ENCODE results near the gene SEMA5B. TPM values are rescaled to one million over a fixed set of nuclear protein-coding genes. Genes with fewer than 3 reads are reported as not detected.

SEMA5B gene
- total and polyA plus RNA-seq, 7 experiments from 2014 or later: 0.19 to 0.51 (median 0.24) TPM; not detected in 4

GRCh38 chr3:122993124-122993978 is 34.2 kb downstream of the SEMA5B start:
- Histone ChIP-seq H3K27me3 (ENCODE audit: control insufficient read depth in 2 of 2, insufficient read depth in 2 of 2, low read length in 2 of 2) (peaks cover 0 to 3% of the 10 kb centered on the region in 2 donors), H3K9me3 (ENCODE audit: control insufficient read depth in 2 of 3, low read length in 3 of 3) (no peaks in the 10 kb centered on the region), H3K4me3 (ENCODE audit: low read length) (no peak overlapping the region), H3K36me3 (ENCODE audit: control insufficient read depth in 2 of 3, insufficient read depth in 3 of 3, low read length in 3 of 3) (no peaks in the 10 kb centered on the region), H3K4me1 (ENCODE audit: control insufficient read depth in 2 of 2, insufficient read depth in 2 of 2, low read length in 2 of 2) (no peaks in the 10 kb centered on the region), H3K27ac (ENCODE audit: low read depth, low read length) (no peak overlapping the region)
- H3K36me3 Mint-ChIP-seq: no peaks in the 10 kb centered on the region
- intact Hi-C loops (cut with micrococcal nuclease): no loop called here
- H3K4me1 Mint-ChIP-seq: no peaks in the 10 kb centered on the region
- H3K27ac Mint-ChIP-seq: peak overlapping the region in 1 of 9 donors; percentile 67
- POLR2A ChIA-PET: no interaction called here
- ATAC-seq: no peak
- no peak overlapping the region for H3K4me3 Mint-ChIP-seq
- no peaks in the 10 kb centered on the region for H3K9me3 Mint-ChIP-seq
- CTCF ChIA-PET: no interaction called here
- no peak for DNase-seq
- H3K27me3 Mint-ChIP-seq: peaks cover 0 to 41% (median 25%) of the 10 kb centered on the region in 5 donors

- Mint-ChIP-seq H3K27me3 (peaks cover 6 to 48% (median 31%) of the 10 kb centered on the region in 5 donors), H3K9me3 (no peaks in the 10 kb centered on the region), H3K4me1 (no peaks in the 10 kb centered on the region), H3K36me3 (no peaks in the 10 kb centered on the region), H3K4me3 (no peak overlapping the region), H3K27ac (no peak overlapping the region)
- Histone ChIP-seq H3K9me3 (ENCODE audit: control insufficient read depth in 2 of 3, low read length in 3 of 3) (no peaks in the 10 kb centered on the region), H3K27ac (ENCODE audit: low read depth, low read length) (no peak overlapping the region), H3K36me3 (ENCODE audit: control insufficient read depth in 2 of 3, insufficient read depth in 3 of 3, low read length in 3 of 3) (no peaks in the 10 kb centered on the region), H3K4me1 (ENCODE audit: control insufficient read depth in 2 of 2, insufficient read depth in 2 of 2, low read length in 2 of 2) (no peaks in the 10 kb centered on the region), H3K27me3 (ENCODE audit: control insufficient read depth in 2 of 2, insufficient read depth in 2 of 2, low read length in 2 of 2) (peaks cover 0 to 3% of the 10 kb centered on the region in 2 donors), H3K4me3 (ENCODE audit: low read length) (no peak overlapping the region)
- intact Hi-C loops (cut with micrococcal nuclease): no loop called here
- ChIA-PET POLR2A (no interaction called here), CTCF (no interaction called here)
- ATAC-seq (no peak), DNase-seq (no peak)
Measured at GRCh38 chr3:122992676-122993075, 34.9 kb downstream of the SEMA5B start.

GRCh38 chr3:122992133-122992532 is 35.4 kb downstream of the SEMA5B start:
- Mint-ChIP-seq H3K4me1 (no peaks in the 10 kb centered on the region), H3K4me3 (no peak overlapping the region), H3K27me3 (peaks cover 6 to 54% (median 34%) of the 10 kb centered on the region in 5 donors), H3K27ac (no peak overlapping the region), H3K9me3 (no peaks in the 10 kb centered on the region), H3K36me3 (no peaks in the 10 kb centered on the region)
- Histone ChIP-seq H3K36me3 (ENCODE audit: control insufficient read depth in 2 of 3, insufficient read depth in 3 of 3, low read length in 3 of 3) (no peaks in the 10 kb centered on the region), H3K9me3 (ENCODE audit: control insufficient read depth in 2 of 3, low read length in 3 of 3) (no peaks in the 10 kb centered on the region), H3K4me3 (ENCODE audit: low read length) (no peak overlapping the region), H3K27ac (ENCODE audit: low read depth, low read length) (no peak overlapping the region), H3K4me1 (ENCODE audit: control insufficient read depth in 2 of 2, insufficient read depth in 2 of 2, low read length in 2 of 2) (no peaks in the 10 kb centered on the region), H3K27me3 (ENCODE audit: control insufficient read depth in 2 of 2, insufficient read depth in 2 of 2, low read length in 2 of 2) (peaks cover 0 to 3% of the 10 kb centered on the region in 2 donors)
- ATAC-seq: no peak
- CTCF ChIA-PET: no interaction called here
- no peak for DNase-seq
- POLR2A ChIA-PET: no interaction called here
- intact Hi-C loops (cut with micrococcal nuclease): no loop called here

GRCh38 chr3:122991236-122991985 is 36.2 kb downstream of the SEMA5B start:
- Histone ChIP-seq H3K9me3 (ENCODE audit: control insufficient read depth in 2 of 3, low read length in 3 of 3) (no peaks in the 10 kb centered on the region), H3K4me1 (ENCODE audit: control insufficient read depth in 2 of 2, insufficient read depth in 2 of 2, low read length in 2 of 2) (no peaks in the 10 kb centered on the region), H3K4me3 (ENCODE audit: low read length) (no peak overlapping the region), H3K27ac (ENCODE audit: low read depth, low read length) (no peak overlapping the region), H3K36me3 (ENCODE audit: control insufficient read depth in 2 of 3, insufficient read depth in 3 of 3, low read length in 3 of 3) (no peaks in the 10 kb centered on the region), H3K27me3 (ENCODE audit: control insufficient read depth in 2 of 2, insufficient read depth in 2 of 2, low read length in 2 of 2) (peaks cover 0 to 3% of the 10 kb centered on the region in 2 donors)
- ATAC-seq (no peak), DNase-seq (no peak)
- ChIA-PET CTCF (no interaction called here), POLR2A (no interaction called here)
- Mint-ChIP-seq H3K27ac (no peak overlapping the region), H3K36me3 (no peaks in the 10 kb centered on the region), H3K4me1 (no peaks in the 10 kb centered on the region), H3K4me3 (no peak overlapping the region), H3K27me3 (peaks cover 7 to 59% (median 39%) of the 10 kb centered on the region in 5 donors), H3K9me3 (no peaks in the 10 kb centered on the region)
- intact Hi-C loops (cut with micrococcal nuclease): no loop called here

GRCh38 chr3:122989856-122990575 is 37.5 kb downstream of the SEMA5B start:
- Mint-ChIP-seq H3K4me1 (no peaks in the 10 kb centered on the region), H3K27me3 (peaks cover 14 to 59% (median 45%) of the 10 kb centered on the region in 5 donors)

GRCh38 chr3:122988508-122988907 is 39.1 kb downstream of the SEMA5B start:
- intact Hi-C loops (cut with micrococcal nuclease): no loop called here
- Histone ChIP-seq H3K27me3 (ENCODE audit: control insufficient read depth in 2 of 2, insufficient read depth in 2 of 2, low read length in 2 of 2) (peaks cover 0 to 3% of the 10 kb centered on the region in 2 donors), H3K36me3 (ENCODE audit: control insufficient read depth in 2 of 3, insufficient read depth in 3 of 3, low read length in 3 of 3) (no peaks in the 10 kb centered on the region), H3K4me3 (ENCODE audit: low read length) (no peak overlapping the region), H3K4me1 (ENCODE audit: control insufficient read depth in 2 of 2, insufficient read depth in 2 of 2, low read length in 2 of 2) (no peaks in the 10 kb centered on the region), H3K9me3 (ENCODE audit: control insufficient read depth in 2 of 3, low read length in 3 of 3) (no peaks in the 10 kb centered on the region), H3K27ac (ENCODE audit: low read depth, low read length) (no peak overlapping the region)
- ATAC-seq (no peak), DNase-seq (no peak)
- Mint-ChIP-seq H3K27ac (peak overlapping the region in 1 of 9 donors; percentile 64), H3K4me3 (no peak overlapping the region), H3K4me1 (no peaks in the 10 kb centered on the region), H3K36me3 (no peaks in the 10 kb centered on the region), H3K27me3 (peaks cover 16 to 51% (median 33%) of the 10 kb centered on the region in 5 donors), H3K9me3 (no peaks in the 10 kb centered on the region)
- POLR2A ChIA-PET: no interaction called here
- CTCF ChIA-PET: no interaction called here

More at GRCh38 chr3:122989856-122990575, 37.5 kb downstream of the SEMA5B start:
- no peaks in the 10 kb centered on the region for H3K36me3 Mint-ChIP-seq
- no peaks in the 10 kb centered on the region for H3K9me3 Mint-ChIP-seq
- intact Hi-C loops (cut with micrococcal nuclease): no loop called here
- H3K4me3 Mint-ChIP-seq: no peak overlapping the region
- no peaks in the 10 kb centered on the region for H3K36me3 ChIP-seq (ENCODE audit: control insufficient read depth in 2 of 3, insufficient read depth in 3 of 3, low read length in 3 of 3)
- DNase-seq (no peak), ATAC-seq (no peak)
- CTCF ChIA-PET: no interaction called here
- H3K27ac Mint-ChIP-seq: no peak overlapping the region
- no peak overlapping the region for H3K27ac ChIP-seq (ENCODE audit: low read depth, low read length)
- POLR2A ChIA-PET: no interaction called here
- no peak overlapping the region for H3K4me3 ChIP-seq (ENCODE audit: low read length)
- H3K27me3 ChIP-seq (ENCODE audit: control insufficient read depth in 2 of 2, insufficient read depth in 2 of 2, low read length in 2 of 2): peaks cover 0 to 3% of the 10 kb centered on the region in 2 donors
- H3K9me3 ChIP-seq (ENCODE audit: control insufficient read depth in 2 of 3, low read length in 3 of 3): no peaks in the 10 kb centered on the region
- no peaks in the 10 kb centered on the region for H3K4me1 ChIP-seq (ENCODE audit: control insufficient read depth in 2 of 2, insufficient read depth in 2 of 2, low read length in 2 of 2)

All from naive thymus-derived CD4-positive, alpha-beta T cell (primary cell).